Measurements from ENCODE around the gene MFSD1. TPM values are rescaled to one million over a fixed set of nuclear protein-coding genes. Genes with fewer than 3 reads are reported as not detected.

Gene MFSD1
- total RNA-seq, 2 donors from 2014 or later = 25.1 to 78.2 TPM

DNA sequence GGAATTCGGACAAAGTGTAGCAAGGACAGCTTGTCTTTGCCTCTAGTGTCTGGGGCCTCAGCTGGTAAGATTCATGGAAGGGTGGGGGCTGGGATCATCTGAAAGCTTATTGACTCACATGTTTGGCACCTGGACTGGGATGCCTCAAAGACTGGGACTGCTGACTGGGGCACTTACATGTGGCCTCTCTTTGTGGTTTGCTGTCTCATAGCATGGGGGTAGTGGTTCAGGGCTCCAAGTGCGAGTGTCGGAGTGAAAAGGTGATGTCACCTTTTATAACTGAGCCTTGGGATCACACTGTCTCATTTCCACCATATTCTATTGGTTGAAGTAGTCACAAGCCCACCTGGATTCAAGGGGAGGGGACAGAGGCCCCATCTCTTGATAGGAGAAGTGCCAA, 6.8 kb downstream of the MFSD1 start:
- Mint-ChIP-seq H3K27me3 (no peaks in the 10 kb centered on the region), H3K36me3 (ENCODE audit: low read depth) (peaks cover 22% of the 10 kb centered on the region), H3K27ac (no peak overlapping the region), H3K4me3 (no peak overlapping the region), H3K4me1 (peaks cover 24% of the 10 kb centered on the region)
- no peak for ATAC-seq
- no peak for DNase-seq
- H3K9me3 ChIP-seq (ENCODE audit: control insufficient read depth, low read length, poor library complexity, severe bottlenecking) = no peaks in the 10 kb centered on the region

DNA sequence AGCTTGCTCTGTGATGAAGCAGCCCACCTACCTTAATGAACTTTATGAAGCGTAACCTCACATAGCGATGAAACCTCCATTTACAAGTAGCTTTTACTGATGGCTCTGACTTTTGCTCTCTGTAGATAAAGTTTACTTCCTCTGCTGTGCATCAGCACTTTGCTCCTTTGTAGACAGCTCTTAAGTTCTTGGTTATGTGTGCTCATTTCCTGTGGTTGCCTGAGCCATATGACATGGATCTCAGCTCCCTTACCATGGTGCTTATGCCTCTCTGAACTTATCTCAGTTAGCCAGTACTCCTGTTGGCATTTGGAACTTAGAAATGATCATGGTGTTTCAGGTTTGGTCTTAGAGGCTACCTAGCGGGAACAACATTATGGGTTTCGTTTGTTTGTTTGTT, 7.8 kb downstream of the MFSD1 start:
- ATAC-seq (peak; percentile 50), DNase-seq (no peak)
- no peaks in the 10 kb centered on the region for H3K9me3 ChIP-seq (ENCODE audit: control insufficient read depth, low read length, poor library complexity, severe bottlenecking)
- Mint-ChIP-seq H3K27me3 (no peaks in the 10 kb centered on the region), H3K27ac (peak overlapping the region; percentile 14), H3K4me3 (no peak overlapping the region), H3K36me3 (ENCODE audit: low read depth) (peaks cover 25% of the 10 kb centered on the region), H3K4me1 (peaks cover 23% of the 10 kb centered on the region)

DNA sequence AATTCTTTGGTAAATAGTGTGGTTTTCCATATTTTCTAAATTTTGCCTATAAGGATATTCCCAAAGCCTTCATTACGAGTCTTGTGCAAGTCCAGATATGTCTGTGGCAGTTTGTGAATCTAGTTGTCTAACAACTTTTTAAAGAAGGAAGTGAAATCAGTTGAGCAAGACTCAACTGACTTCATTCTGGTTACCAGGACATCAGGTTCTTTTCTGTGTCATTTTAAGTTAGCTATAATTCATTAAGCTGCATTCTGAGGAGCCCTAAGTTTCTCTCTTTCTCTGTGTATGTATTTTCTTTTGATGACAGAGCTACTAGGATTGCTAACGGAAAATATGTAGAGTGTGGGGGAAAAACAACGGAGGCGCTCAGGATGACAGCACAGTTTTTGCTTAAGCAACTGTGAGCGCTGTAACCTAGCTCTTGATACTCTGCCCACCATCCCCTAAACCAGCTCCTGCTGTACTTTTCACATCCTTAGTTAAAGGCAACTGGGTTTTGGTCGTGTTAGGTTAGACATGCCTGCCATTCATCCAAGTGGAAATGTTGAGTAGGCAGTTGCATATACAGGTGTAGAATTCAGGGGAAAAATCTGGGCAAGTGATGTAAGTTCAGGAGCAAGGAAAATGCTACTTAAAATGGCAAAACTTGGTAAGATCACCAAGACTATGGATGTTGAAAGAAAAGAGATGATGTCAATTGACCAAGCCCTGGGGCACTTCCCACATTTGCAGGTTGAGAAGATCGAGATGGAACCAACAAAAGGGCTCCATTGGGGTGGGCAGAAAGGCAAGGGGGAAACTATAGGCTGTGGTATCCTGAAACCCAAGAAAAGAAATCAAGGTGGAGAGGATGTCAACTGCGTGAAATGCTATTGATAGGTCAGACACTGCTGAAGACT, 9.2 kb downstream of the MFSD1 start:
- Mint-ChIP-seq H3K4me1 (peaks cover 18% of the 10 kb centered on the region), H3K4me3 (no peak overlapping the region), H3K27me3 (no peaks in the 10 kb centered on the region), H3K27ac (no peak overlapping the region), H3K36me3 (ENCODE audit: low read depth) (peaks cover 21% of the 10 kb centered on the region)
- ATAC-seq (no peak), DNase-seq (no peak)
- no peaks in the 10 kb centered on the region for H3K9me3 ChIP-seq (ENCODE audit: control insufficient read depth, low read length, poor library complexity, severe bottlenecking)

DNA sequence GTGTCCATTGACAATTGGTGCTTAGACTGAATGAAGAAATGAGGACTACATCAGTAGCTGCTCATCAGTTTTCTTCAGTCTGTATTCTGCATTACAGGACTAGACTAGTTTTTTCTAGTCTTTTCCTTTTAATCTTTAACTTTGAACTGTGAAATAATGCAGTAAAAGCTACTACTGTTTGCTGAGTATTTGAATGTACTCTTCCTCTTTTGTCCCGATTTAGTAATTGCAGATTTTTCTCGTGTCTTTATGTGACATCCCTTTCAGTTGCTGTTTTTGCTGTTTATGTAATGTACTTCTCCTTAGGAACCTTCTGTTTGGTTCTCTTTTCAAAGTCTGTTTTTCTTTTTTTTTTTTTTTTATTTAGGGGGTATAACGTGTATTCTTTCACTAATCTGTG, 17.4 kb downstream of the MFSD1 start:
- H3K4me1 Mint-ChIP-seq = peaks cover 2% of the 10 kb centered on the region
- no peaks in the 10 kb centered on the region for H3K9me3 ChIP-seq (ENCODE audit: control insufficient read depth, low read length, poor library complexity, severe bottlenecking)
- ATAC-seq = no peak
- DNase-seq = no peak
- no peaks in the 10 kb centered on the region for H3K27me3 Mint-ChIP-seq
- no peak overlapping the region for H3K4me3 Mint-ChIP-seq
- H3K36me3 Mint-ChIP-seq (ENCODE audit: low read depth) = peaks cover 14% of the 10 kb centered on the region
- no peak overlapping the region for H3K27ac Mint-ChIP-seq

- no peaks in the 10 kb centered on the region for H3K9me3 ChIP-seq (ENCODE audit: control insufficient read depth, low read length, poor library complexity, severe bottlenecking)
- Mint-ChIP-seq H3K36me3 (ENCODE audit: low read depth) (peaks cover 14% of the 10 kb centered on the region), H3K4me1 (peaks cover 2% of the 10 kb centered on the region), H3K27ac (no peak overlapping the region), H3K4me3 (no peak overlapping the region), H3K27me3 (no peaks in the 10 kb centered on the region)
- no peak for ATAC-seq
- DNase-seq = no peak
Measured at GRCh38 chr3:158820521-158820920, 18.7 kb downstream of the MFSD1 start.

DNA sequence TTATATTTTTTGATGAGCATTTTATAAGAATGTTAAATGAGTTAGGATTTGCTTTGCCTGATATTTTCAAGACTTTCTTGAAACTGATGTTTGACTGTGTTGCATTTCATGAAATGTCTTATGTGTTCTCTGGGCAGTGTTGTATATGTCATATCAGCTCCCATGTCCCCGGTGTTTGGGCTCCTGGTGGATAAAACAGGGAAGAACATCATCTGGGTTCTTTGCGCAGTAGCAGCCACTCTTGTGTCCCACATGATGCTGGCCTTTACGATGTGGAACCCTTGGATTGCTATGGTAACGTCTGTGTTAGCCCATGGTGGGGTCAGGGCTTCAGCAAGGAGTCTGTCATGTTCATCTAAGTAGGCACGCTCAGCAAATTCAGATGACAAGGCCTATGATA, 20.0 kb downstream of the MFSD1 start:
- Mint-ChIP-seq H3K27ac (no peak overlapping the region), H3K36me3 (ENCODE audit: low read depth) (peaks cover 14% of the 10 kb centered on the region), H3K4me3 (no peak overlapping the region), H3K4me1 (peaks cover 2% of the 10 kb centered on the region), H3K27me3 (no peaks in the 10 kb centered on the region)
- no peaks in the 10 kb centered on the region for H3K9me3 ChIP-seq (ENCODE audit: control insufficient read depth, low read length, poor library complexity, severe bottlenecking)
- ATAC-seq = no peak
- no peak for DNase-seq

DNA sequence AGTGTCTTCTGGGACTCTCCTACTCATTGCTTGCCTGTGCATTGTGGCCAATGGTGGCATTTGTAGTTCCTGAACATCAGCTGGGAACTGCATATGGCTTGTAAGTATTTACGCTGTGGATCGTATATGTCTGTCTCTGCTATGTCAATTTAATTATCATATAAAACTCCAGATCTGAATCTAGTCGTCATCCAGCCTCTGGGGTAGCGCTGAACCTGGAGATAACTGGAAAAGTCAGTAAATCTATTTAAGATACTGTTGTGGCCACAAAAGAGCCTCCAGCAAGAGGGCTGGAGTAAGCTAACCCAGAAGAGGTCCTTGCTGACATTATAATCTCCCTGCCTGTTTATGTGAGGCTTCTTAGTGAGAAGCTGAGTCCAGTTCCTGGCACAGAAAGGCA, 21.6 kb downstream of the MFSD1 start:
- Mint-ChIP-seq H3K27ac (no peak overlapping the region), H3K27me3 (no peaks in the 10 kb centered on the region), H3K36me3 (ENCODE audit: low read depth) (peaks cover 12% of the 10 kb centered on the region), H3K4me1 (peaks cover 2% of the 10 kb centered on the region), H3K4me3 (no peak overlapping the region)
- no peaks in the 10 kb centered on the region for H3K9me3 ChIP-seq (ENCODE audit: control insufficient read depth, low read length, poor library complexity, severe bottlenecking)
- no peak for DNase-seq
- no peak for ATAC-seq

- no peak overlapping the region for H3K27ac Mint-ChIP-seq
- peaks cover 16% of the 10 kb centered on the region for H3K36me3 Mint-ChIP-seq (ENCODE audit: low read depth)
- H3K4me1 Mint-ChIP-seq = no peaks in the 10 kb centered on the region
Measured at GRCh38 chr3:158827773-158828172, 25.9 kb downstream of the MFSD1 start.

DNA sequence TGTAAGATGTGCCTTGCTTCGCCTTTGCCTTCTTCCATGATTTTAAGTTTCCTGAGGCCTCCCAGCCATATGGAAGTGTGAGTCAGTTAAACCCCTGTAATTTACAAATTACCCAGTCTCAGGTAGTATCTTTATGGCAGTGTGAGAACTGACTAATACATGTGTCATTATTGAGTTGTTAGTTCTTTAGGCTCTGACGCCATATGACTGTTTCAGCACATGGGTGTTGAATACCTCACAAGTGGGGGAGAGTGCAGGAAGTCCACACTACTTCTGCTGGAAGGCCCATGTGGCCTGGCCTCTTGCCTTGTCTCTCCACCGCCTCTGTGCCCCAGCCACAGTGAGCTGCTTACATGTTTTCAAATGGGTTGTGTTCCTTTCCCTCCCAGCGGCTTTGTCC, 28.5 kb downstream of the MFSD1 start:
- no peaks in the 10 kb centered on the region for H3K9me3 ChIP-seq (ENCODE audit: control insufficient read depth, low read length, poor library complexity, severe bottlenecking)
- Mint-ChIP-seq H3K27ac (no peak overlapping the region), H3K4me3 (no peak overlapping the region), H3K27me3 (no peaks in the 10 kb centered on the region), H3K36me3 (ENCODE audit: low read depth) (peaks cover 17% of the 10 kb centered on the region), H3K4me1 (peaks cover 10% of the 10 kb centered on the region)
- ATAC-seq (no peak), DNase-seq (no peak)

More at GRCh38 chr3:158827773-158828172, 25.9 kb downstream of the MFSD1 start:
- Mint-ChIP-seq H3K27me3 (no peaks in the 10 kb centered on the region), H3K4me3 (no peak overlapping the region)
- no peaks in the 10 kb centered on the region for H3K9me3 ChIP-seq (ENCODE audit: control insufficient read depth, low read length, poor library complexity, severe bottlenecking)
- no peak for ATAC-seq
- no peak for DNase-seq

DNA sequence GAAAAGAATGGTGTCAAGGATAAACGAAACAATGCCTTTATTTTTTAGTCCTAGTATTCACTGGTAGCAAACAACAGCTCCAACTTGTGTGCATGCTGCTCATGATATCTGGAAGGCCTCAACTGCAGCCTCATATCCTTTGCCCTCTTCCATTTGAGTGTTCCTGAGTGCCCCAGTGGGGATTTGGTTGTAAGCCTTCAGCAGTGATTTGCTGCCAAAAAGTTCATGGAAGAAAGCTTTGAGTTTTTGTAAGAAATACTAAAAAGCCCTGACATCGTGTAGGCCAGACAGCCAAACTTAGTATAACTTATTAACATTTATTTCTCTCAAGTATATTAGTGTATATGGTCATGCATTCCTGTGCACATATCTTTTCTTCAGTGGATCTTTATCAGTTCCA, 30.0 kb downstream of the MFSD1 start:
- H3K4me3 Mint-ChIP-seq = no peak overlapping the region
- no peaks in the 10 kb centered on the region for H3K27me3 Mint-ChIP-seq
- DNase-seq = no peak
- peaks cover 13% of the 10 kb centered on the region for H3K4me1 Mint-ChIP-seq
- H3K9me3 ChIP-seq (ENCODE audit: control insufficient read depth, low read length, poor library complexity, severe bottlenecking) = no peaks in the 10 kb centered on the region
- H3K36me3 Mint-ChIP-seq (ENCODE audit: low read depth) = peaks cover 17% of the 10 kb centered on the region
- no peak for ATAC-seq
- no peak overlapping the region for H3K27ac Mint-ChIP-seq

DNA sequence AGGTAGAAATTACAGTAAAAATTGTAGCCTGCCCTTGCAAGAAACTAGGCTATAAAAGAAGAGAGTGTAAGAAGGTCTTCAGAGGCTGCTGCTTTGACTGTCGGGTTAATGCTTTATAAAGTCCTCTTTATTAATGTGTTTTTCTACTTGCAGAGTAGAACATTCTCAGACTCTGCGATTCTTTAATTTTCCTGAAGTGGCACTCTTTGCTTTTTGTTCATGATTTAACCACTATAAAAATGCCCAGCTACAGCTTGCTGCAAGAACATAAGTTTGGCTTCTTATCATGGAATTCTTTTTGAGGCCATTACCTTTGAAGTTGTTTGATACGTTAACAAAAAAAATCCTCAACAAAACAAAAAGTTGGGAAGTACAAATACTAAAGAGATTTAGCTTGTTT, 33.8 kb downstream of the MFSD1 start:
- no peak overlapping the region for H3K4me3 Mint-ChIP-seq
- no peak overlapping the region for H3K27ac Mint-ChIP-seq
- peaks cover 17% of the 10 kb centered on the region for H3K4me1 Mint-ChIP-seq
- H3K36me3 Mint-ChIP-seq (ENCODE audit: low read depth) = peaks cover 13% of the 10 kb centered on the region
- no peaks in the 10 kb centered on the region for H3K27me3 Mint-ChIP-seq
- no peak for ATAC-seq
- DNase-seq = no peak
- no peaks in the 10 kb centered on the region for H3K9me3 ChIP-seq (ENCODE audit: control insufficient read depth, low read length, poor library complexity, severe bottlenecking)

DNA sequence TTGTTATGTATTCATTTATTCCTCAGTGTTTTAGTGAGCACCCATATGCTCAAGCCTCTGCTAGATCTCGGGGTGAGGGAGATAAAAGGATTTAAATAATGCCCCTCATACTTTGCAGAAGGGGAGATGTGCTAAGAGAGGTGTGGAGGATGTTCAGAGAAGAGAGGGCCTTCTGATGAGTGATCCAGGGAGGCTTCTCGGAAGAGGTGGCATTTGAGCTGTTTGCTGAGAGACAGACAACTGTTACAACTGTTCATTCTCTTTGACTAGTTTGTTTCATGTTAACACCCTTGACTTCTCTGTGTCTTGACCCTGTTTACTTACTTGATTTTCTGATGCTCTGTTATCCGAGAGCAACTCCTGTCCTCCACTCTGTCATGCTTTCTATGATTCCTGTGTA, 34.5 kb downstream of the MFSD1 start:
- no peaks in the 10 kb centered on the region for H3K9me3 ChIP-seq (ENCODE audit: control insufficient read depth, low read length, poor library complexity, severe bottlenecking)
- Mint-ChIP-seq H3K27ac (no peak overlapping the region), H3K4me3 (no peak overlapping the region), H3K4me1 (peaks cover 17% of the 10 kb centered on the region), H3K36me3 (ENCODE audit: low read depth) (peaks cover 10% of the 10 kb centered on the region), H3K27me3 (no peaks in the 10 kb centered on the region)
- DNase-seq (no peak), ATAC-seq (no peak)

- H3K27ac Mint-ChIP-seq = no peak overlapping the region
- H3K4me1 Mint-ChIP-seq = peaks cover 17% of the 10 kb centered on the region
- no peak overlapping the region for H3K4me3 Mint-ChIP-seq
- peaks cover 8% of the 10 kb centered on the region for H3K36me3 Mint-ChIP-seq (ENCODE audit: low read depth)
- H3K27me3 Mint-ChIP-seq = no peaks in the 10 kb centered on the region
- no peak for ATAC-seq
- no peaks in the 10 kb centered on the region for H3K9me3 ChIP-seq (ENCODE audit: control insufficient read depth, low read length, poor library complexity, severe bottlenecking)
- DNase-seq = no peak
Measured at GRCh38 chr3:158837240-158837639, 35.4 kb downstream of the MFSD1 start.

- Mint-ChIP-seq H3K4me1 (peaks cover 15% of the 10 kb centered on the region), H3K4me3 (no peak overlapping the region), H3K27ac (no peak overlapping the region), H3K27me3 (no peaks in the 10 kb centered on the region), H3K36me3 (ENCODE audit: low read depth) (no peaks in the 10 kb centered on the region)
- ATAC-seq (no peak), DNase-seq (no peak)
- no peaks in the 10 kb centered on the region for H3K9me3 ChIP-seq (ENCODE audit: control insufficient read depth, low read length, poor library complexity, severe bottlenecking)
Measured at GRCh38 chr3:158839966-158840365, 38.1 kb downstream of the MFSD1 start.
